Body of pancreas (tissue), 4 donors: Measurements from ENCODE around the gene CDK16.

Source experiments
- POLR2A ChIP-seq, 3 donors: fragments of 450-650 bp; IDR thresholded peaks; one replicate each; pipeline ENCODE4 v1.6.1; 2016; ENCODE audit warnings: antibody characterized with exemption in 3 of 3, mild to moderate bottlenecking in 2 of 3
- TF ChIP-seq, protein P1 (sequence below), 7 experiments: fragments of 450-650 bp in 4 of 7; fragments of 200-600 bp in 3 of 7; sonication (generic) in 3 of 7; IDR thresholded peaks; one replicate each; pipeline ENCODE4 v1.5.1; 2016 to 2019; ENCODE audit warnings: antibody characterized with exemption in 7 of 7

DNA sequence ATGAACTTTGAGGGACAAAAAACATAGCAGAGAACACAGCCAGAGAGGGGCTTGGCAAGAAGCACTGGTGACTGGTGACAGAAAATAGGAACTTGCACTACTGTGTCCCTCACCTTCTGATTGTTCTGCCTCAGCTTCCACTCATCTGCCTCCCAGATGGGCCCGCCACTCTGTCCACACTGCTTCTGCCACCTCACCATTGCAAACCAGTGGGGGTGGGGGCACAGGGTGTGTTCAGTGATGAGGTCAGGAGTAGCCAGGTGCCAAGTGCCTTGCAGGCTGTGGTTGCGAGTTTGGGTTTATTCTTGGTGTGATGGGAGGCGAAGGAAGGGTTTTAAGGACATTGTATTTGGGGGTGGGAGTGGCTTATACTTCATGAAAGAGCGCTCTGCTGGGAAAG lies 34.0 kb upstream of the CDK16 start:
- TF ChIP-seq POLR2A (IDR thresholded peaks at IDR 0.05): no peak
- TF ChIP-seq, protein P1, sequence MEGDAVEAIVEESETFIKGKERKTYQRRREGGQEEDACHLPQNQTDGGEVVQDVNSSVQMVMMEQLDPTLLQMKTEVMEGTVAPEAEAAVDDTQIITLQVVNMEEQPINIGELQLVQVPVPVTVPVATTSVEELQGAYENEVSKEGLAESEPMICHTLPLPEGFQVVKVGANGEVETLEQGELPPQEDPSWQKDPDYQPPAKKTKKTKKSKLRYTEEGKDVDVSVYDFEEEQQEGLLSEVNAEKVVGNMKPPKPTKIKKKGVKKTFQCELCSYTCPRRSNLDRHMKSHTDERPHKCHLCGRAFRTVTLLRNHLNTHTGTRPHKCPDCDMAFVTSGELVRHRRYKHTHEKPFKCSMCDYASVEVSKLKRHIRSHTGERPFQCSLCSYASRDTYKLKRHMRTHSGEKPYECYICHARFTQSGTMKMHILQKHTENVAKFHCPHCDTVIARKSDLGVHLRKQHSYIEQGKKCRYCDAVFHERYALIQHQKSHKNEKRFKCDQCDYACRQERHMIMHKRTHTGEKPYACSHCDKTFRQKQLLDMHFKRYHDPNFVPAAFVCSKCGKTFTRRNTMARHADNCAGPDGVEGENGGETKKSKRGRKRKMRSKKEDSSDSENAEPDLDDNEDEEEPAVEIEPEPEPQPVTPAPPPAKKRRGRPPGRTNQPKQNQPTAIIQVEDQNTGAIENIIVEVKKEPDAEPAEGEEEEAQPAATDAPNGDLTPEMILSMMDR (IDR thresholded peaks at IDR 0.05): no peak
